ENCODE results near the gene UBE3C. TPM values are rescaled to one million over a fixed set of nuclear protein-coding genes. Genes with fewer than 3 reads are reported as not detected.
A peak's percentile ranks its signal among the peaks of the same experiment; 100 is the strongest.

UBE3C gene
- total RNA-seq, 2 experiments from 2014 or later, result 50.3 to 51.3 TPM

DNA sequence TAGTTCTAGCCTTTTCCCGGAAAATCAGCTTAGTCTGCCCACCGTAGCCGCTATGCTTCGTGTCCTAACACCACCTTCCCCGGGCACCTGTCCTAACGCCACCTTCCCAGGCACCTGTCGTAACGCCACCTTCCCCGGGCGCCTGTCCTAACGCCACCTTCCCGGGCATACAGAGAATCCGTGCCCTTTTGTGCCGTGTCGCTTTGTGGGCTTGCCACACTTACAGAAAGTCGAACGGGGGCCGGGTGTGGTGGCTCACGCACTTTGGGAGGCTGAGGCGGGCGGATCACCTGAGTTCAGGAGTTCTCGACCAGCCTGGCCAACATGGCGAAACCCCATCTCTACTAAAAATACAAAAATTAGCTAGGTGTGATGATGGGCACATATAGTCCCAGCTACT lies 124.4 kb downstream of the UBE3C start:
- no peak overlapping the region for H3K27ac Mint-ChIP-seq
- no peaks in the 10 kb centered on the region for H3K27me3 Mint-ChIP-seq
- POLR2A ChIA-PET, result no interaction called here
- no peak for DNase-seq
- peaks cover 34% of the 10 kb centered on the region for H3K36me3 Mint-ChIP-seq (ENCODE audit: low read depth)
- no peak overlapping the region for H3K4me3 Mint-ChIP-seq
- CTCF ChIA-PET, result no interaction called here
- no peaks in the 10 kb centered on the region for H3K4me1 Mint-ChIP-seq
- no peaks in the 10 kb centered on the region for H3K9me3 Mint-ChIP-seq

DNA sequence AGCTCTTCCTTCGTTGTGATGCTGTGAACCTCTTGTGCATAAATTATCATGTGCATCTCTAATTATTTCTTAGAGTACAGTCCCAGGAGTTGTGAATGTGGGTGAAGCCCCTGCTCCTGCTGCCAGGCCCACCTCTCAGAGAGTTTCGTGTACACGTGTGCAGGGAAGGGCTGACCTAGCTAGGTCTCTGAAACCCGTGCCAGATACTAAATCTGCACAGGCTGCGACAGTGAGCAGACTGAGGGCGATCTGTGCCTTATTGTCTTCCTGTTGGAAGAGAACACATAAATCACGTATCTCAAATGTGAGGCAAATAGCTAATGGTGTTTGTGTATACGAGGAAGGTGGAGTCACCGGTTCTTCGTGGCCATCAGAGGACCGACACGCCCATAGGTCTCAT lies 126.3 kb downstream of the UBE3C start:
- ChIA-PET CTCF (no interaction called here), POLR2A (no interaction called here)
- no peak overlapping the region for H3K4me3 Mint-ChIP-seq
- peak overlapping the region; percentile 78 for H3K27ac Mint-ChIP-seq
- DNase-seq, result no peak
- H3K36me3 Mint-ChIP-seq (ENCODE audit: low read depth), result peaks cover 35% of the 10 kb centered on the region
- H3K27me3 Mint-ChIP-seq, result no peaks in the 10 kb centered on the region
- peaks cover 6% of the 10 kb centered on the region for H3K4me1 Mint-ChIP-seq
- no peaks in the 10 kb centered on the region for H3K9me3 Mint-ChIP-seq

DNA sequence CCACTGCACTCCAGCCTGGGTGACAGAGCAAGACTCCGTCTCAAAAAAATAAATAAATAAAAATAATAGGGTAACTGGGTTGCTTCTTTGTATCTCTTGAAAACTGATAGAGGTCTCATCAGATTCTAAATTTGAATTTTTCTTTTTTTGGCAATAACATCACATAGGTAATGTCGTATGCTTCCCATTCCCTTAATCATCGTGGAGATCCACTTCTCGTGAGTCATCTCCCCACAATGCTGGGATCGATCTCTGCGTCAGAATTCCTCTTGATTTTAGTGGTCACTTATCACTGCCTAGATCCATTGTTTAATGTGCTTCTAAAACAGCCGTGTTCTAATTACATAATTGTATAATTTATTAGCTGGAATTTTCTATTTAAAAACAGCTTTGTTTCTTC lies 127.5 kb downstream of the UBE3C start:
- H3K4me3 Mint-ChIP-seq, result no peak overlapping the region
- ChIA-PET POLR2A (no interaction called here), CTCF (interaction anchor here (1.0 to 1.1 kb wide), 2 partner anchors 14 to 26 kb away, joined by 3 read pairs; no protein-coding TSS in a partner anchor)
- H3K27ac Mint-ChIP-seq, result no peak overlapping the region
- peaks cover 31% of the 10 kb centered on the region for H3K36me3 Mint-ChIP-seq (ENCODE audit: low read depth)
- peaks cover 6% of the 10 kb centered on the region for H3K4me1 Mint-ChIP-seq
- DNase-seq, result no peak
- H3K9me3 Mint-ChIP-seq, result no peaks in the 10 kb centered on the region
- no peaks in the 10 kb centered on the region for H3K27me3 Mint-ChIP-seq

DNA sequence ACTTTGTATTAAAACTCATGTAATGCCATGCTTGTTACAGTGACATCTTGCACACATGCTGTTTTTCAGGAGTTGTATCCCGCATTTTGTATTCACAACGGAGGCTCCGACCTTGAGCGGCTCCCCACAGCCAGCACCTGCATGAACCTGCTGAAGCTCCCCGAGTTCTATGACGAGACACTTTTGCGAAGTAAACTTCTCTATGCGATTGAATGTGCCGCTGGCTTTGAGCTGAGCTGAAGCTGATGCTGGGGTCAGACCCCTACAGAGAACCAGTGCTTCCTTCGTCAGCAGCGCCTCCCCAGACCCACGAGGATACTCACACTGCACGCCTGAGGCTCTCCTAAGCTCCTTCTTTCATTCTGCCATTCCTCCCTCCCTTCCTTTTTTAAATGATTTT lies 128.8 kb downstream of the UBE3C start:
- Mint-ChIP-seq H3K36me3 (ENCODE audit: low read depth) (peaks cover 31% of the 10 kb centered on the region), H3K27me3 (no peaks in the 10 kb centered on the region), H3K4me1 (peaks cover 6% of the 10 kb centered on the region), H3K9me3 (no peaks in the 10 kb centered on the region), H3K4me3 (no peak overlapping the region), H3K27ac (no peak overlapping the region)
- DNase-seq, result no peak
- CTCF ChIA-PET, result interaction anchor here (1.0 to 1.1 kb wide), 2 partner anchors 17 to 25 kb away, joined by 3 read pairs; no protein-coding TSS in a partner anchor
- POLR2A ChIA-PET, result no interaction called here

DNA sequence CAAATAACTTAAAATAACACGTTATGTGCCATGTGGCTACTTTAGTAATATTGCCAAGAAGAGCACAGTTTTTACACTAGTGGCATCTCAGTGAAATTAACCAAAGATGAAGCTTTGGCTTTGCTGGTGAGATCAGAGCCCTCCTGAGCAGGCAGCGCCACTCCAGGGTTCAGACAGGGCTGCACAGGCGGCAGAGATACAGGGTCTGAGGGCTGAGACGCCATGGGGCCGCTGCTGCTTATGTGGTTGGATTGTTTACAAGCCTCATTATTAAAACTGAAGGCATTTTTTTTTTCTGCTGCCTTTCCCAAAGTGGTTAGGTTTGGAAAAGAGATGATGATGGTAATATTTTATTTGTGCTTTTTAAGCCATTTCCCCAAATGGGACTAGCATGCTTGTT lies 129.2 kb downstream of the UBE3C start:
- H3K27me3 Mint-ChIP-seq, result no peaks in the 10 kb centered on the region
- no peak overlapping the region for H3K27ac Mint-ChIP-seq
- no peaks in the 10 kb centered on the region for H3K9me3 Mint-ChIP-seq
- POLR2A ChIA-PET, result no interaction called here
- H3K4me3 Mint-ChIP-seq, result no peak overlapping the region
- CTCF ChIA-PET, result no interaction called here
- peaks cover 30% of the 10 kb centered on the region for H3K36me3 Mint-ChIP-seq (ENCODE audit: low read depth)
- no peak for DNase-seq
- H3K4me1 Mint-ChIP-seq, result peaks cover 7% of the 10 kb centered on the region

DNA sequence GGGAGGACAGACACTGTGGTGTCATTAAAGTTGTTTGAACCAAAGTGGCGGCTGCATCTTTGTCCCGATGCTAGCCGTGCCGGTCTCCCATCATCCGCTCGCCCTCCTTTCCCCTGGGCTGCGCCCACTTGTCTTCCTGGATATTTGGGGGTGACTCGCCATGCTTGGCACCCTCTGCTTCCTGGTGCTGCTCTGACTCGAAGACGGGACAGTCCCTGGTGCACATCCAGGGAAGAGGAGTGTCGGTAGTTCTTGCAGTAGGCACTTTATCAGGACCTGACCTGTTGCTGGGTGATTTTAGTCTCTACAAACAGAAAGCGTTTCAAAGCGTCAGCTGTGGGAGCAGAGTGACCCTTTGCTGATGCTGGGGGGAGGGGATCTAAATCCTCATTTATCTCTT lies 129.8 kb downstream of the UBE3C start:
- ChIA-PET CTCF (no interaction called here), POLR2A (no interaction called here)
- Mint-ChIP-seq H3K36me3 (ENCODE audit: low read depth) (peaks cover 29% of the 10 kb centered on the region), H3K4me1 (peaks cover 9% of the 10 kb centered on the region), H3K9me3 (no peaks in the 10 kb centered on the region), H3K27me3 (no peaks in the 10 kb centered on the region), H3K27ac (no peak overlapping the region), H3K4me3 (no peak overlapping the region)
- no peak for DNase-seq

DNA sequence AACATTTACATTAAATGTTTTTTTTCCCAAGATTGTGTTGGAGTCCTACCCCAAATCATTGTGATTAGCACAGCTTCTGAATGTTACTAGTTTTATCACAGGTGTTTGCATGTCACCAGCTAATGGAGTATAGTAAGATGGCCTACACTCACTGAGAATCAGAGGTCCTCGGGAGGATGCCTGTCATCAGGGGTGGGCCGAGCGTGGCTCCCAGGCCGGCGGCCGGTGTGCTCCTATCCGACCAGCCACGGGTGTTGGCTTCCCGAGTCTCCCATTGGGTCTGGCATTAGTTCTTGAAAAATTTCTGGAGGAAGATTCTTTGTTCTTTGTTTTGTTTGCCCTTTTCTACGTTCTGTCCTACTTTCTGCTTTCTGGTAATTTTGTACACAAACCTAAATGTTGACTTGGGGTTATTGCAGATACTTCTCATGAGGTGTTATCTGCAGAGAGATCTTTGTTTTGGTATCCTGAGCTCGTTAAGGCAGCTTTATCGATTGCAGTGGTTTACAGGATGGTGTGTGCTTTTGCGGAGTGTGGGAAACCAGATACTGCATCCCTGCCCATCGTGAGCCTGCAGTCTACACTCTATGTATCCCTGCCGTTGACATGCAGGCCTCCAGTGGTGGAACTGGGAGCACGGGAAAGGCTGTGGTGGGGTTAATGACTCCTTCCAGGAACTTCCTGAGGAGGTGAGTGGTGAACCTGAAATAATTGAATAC lies 130.8 kb downstream of the UBE3C start:
- H3K36me3 Mint-ChIP-seq (ENCODE audit: low read depth), result peaks cover 27% of the 10 kb centered on the region
- DNase-seq, result no peak
- no peaks in the 10 kb centered on the region for H3K27me3 Mint-ChIP-seq
- POLR2A ChIA-PET, result no interaction called here
- no peak overlapping the region for H3K4me3 Mint-ChIP-seq
- no peak overlapping the region for H3K27ac Mint-ChIP-seq
- CTCF ChIA-PET, result interaction anchor here (0.7 kb wide), 1 partner anchor 298 kb away, joined by 3 read pairs; no protein-coding TSS in a partner anchor
- H3K4me1 Mint-ChIP-seq, result peaks cover 9% of the 10 kb centered on the region
- no peaks in the 10 kb centered on the region for H3K9me3 Mint-ChIP-seq

DNA sequence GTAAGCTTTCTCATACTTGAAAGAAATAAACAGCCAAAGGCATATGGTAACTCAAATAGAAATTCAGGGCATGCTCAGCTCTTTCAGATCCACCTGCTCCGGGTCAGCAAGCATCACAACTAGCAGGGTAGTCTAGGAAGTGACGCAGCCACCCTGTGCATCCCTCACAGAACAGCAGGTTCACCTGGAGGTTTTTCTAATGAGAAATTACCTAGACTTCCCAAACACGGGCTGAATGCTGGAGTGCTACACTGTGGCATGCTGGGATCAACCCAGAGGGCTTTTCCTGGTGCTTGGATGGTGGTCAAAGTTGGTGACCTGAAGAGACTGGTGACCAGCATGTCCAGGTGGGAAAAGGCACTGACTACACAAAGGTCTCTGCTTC lies 131.3 kb downstream of the UBE3C start:
- CTCF ChIA-PET, result no interaction called here
- no peak for DNase-seq
- H3K27me3 Mint-ChIP-seq, result no peaks in the 10 kb centered on the region
- H3K9me3 Mint-ChIP-seq, result no peaks in the 10 kb centered on the region
- no peak overlapping the region for H3K27ac Mint-ChIP-seq
- no peak overlapping the region for H3K4me3 Mint-ChIP-seq
- H3K4me1 Mint-ChIP-seq, result peaks cover 9% of the 10 kb centered on the region
- peaks cover 23% of the 10 kb centered on the region for H3K36me3 Mint-ChIP-seq (ENCODE audit: low read depth)
- POLR2A ChIA-PET, result no interaction called here

DNA sequence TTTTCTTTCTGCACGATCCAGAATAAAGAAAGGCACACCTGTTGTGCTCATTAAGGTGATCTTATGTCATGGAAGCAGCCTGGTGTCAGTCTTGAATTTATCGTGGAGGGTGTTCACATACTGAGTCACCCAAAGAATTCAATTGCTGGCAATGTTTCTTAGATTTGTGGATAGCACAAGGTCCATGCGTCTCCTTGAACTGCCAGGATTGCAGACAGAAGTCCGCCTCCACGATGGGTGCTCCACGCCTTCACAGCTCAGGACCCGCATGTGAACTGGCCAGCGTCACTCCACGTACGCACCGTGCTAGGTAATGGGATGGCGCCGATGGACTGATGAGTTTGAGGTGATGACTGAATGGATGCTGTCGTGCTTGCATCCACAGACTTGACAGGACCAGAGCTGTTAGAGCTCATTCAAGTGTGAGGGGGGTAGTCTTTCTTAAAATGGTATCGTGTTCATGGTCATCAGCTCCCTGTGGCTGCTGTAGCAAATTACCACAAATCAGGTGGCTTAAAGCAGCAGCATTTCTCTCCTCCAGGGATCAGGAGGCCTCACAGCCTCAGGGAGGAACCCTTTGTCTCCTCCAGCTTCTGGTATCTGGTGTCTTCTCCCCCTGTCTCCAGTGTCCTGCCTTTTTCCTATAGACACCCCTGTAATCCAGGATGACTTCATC lies 132.7 kb downstream of the UBE3C start:
- Mint-ChIP-seq H3K4me1 (peaks cover 11% of the 10 kb centered on the region), H3K4me3 (no peak overlapping the region), H3K27me3 (no peaks in the 10 kb centered on the region), H3K9me3 (no peaks in the 10 kb centered on the region), H3K36me3 (ENCODE audit: low read depth) (peaks cover 19% of the 10 kb centered on the region), H3K27ac (no peak overlapping the region)
- ChIA-PET CTCF (interaction anchor here (1.0 to 1.2 kb wide), 2 partner anchors 16 to 111 kb away, joined by 3 to 7 read pairs; no protein-coding TSS in a partner anchor), POLR2A (interaction anchor here (0.7 kb wide), 1 partner anchor 131 kb away, joined by 3 read pairs; no protein-coding TSS in a partner anchor)
- no peak for DNase-seq

DNA sequence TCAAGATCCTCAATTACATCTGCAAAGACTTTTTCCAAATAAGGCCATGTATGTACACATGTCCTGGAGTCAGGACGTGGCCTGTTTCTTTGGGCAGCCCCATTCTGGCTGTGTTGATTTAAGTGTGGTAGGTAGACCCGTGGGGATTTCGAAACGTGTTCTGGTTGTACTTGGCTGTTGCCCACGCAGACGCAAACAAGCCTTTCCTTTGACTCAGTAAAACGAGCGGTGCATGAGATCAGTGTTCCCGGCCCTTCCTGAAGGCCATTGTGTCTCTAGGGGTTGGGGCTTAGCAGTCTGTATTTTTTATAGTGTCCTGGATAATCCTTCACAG lies 133.2 kb downstream of the UBE3C start:
- H3K4me3 Mint-ChIP-seq, result no peak overlapping the region
- H3K4me1 Mint-ChIP-seq, result peaks cover 16% of the 10 kb centered on the region
- no peaks in the 10 kb centered on the region for H3K9me3 Mint-ChIP-seq
- DNase-seq, result no peak
- no peaks in the 10 kb centered on the region for H3K27me3 Mint-ChIP-seq
- no peak overlapping the region for H3K27ac Mint-ChIP-seq
- ChIA-PET POLR2A (no interaction called here), CTCF (interaction anchor here (1.0 kb wide), 1 partner anchor 110 kb away, joined by 3 read pairs; no protein-coding TSS in a partner anchor)
- H3K36me3 Mint-ChIP-seq (ENCODE audit: low read depth), result peaks cover 19% of the 10 kb centered on the region

DNA sequence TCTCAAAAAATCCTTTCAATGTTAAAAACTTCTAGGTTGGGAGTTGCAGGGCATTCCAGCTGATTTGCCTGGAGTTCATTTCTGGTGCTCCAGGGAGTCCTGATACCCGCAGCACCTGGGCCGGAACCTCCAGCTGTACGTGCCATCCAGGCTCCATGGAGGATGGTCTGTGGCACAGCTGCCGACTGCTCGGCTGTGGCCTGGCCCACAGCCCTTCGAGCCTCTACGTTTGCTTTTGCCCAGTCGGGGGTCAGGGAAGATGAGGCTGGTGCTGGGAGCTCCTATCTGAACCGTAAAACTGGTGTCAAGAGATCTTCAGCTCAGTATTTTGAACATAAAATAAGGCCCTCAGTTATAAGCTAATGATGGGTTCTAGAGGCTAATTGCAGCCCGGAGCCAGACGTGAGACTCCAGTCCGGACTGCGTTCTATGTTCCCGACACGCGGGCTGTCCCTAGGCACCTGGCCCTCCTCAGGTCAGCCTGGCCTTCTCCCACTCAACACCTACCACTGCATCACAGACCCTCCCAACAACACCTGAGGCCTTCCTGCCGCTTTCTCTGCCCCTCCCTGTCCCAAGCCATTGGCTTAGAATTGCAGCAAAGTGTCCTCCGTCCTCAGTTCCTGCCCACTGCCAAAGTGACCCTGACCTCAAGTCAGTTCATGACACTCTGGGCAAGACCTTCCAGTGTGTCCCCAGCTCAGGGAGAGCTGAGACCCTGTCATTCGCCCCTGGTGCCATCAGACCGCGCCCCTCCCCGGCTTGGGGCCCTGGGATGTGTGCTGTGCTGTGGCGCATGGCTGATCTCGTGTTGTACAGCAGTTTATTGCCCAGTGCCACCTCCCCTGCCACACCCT lies 133.9 kb downstream of the UBE3C start:
- Mint-ChIP-seq H3K27ac (no peak overlapping the region), H3K4me1 (peaks cover 22% of the 10 kb centered on the region), H3K36me3 (ENCODE audit: low read depth) (peaks cover 17% of the 10 kb centered on the region), H3K27me3 (no peaks in the 10 kb centered on the region), H3K4me3 (no peak overlapping the region), H3K9me3 (no peaks in the 10 kb centered on the region)
- DNase-seq, result no peak
- ChIA-PET CTCF (interaction anchor here (1.0 to 2.4 kb wide), 6 partner anchors 11 to 305 kb away, joined by 3 to 6 read pairs (median 4); no protein-coding TSS in a partner anchor), POLR2A (no interaction called here)

DNA sequence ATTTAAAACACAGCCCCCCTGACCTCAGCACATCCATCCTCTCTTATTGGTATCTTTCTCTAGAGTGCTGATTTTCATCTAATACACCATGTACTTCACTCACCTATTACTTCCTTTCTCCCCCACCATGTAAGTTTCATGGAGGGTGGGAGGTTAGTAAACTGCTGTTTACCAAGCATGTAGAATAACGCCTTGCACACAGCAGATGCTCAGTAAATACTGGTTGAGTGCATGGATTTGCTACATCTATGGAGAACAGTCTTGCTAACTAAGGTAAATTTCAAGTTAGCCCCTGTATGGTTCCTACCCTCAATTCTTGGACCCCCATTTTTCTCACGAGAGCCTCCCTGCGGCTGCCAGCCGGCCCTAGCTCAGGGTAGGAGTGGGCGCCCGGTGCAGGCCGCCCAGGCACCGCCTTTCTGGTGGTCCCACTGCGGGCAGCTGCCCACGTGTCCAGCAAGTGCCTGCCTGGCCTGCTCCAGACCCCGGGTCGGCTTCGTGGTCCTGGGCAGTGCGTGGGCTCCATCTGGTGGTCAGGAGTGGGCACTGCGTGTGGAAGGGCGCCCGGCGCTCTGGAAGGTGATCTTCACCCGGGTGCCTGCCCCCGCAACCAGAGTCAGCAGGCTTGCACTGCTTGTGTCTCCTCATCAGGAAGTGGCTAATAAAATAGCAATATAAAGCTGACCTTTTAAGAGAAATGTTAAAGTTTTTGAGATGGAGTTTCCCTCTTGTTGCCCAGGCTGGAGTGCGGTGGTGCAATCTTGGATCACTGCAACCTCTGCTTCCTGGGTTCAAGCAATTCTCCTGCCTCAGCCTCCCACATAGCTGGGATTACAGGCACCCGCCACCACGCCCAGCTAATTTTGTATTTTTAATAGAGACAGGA lies 134.7 kb downstream of the UBE3C start:
- Mint-ChIP-seq H3K27me3 (peaks cover 2% of the 10 kb centered on the region), H3K9me3 (no peaks in the 10 kb centered on the region), H3K4me3 (no peak overlapping the region), H3K4me1 (peaks cover 26% of the 10 kb centered on the region), H3K36me3 (ENCODE audit: low read depth) (peaks cover 10% of the 10 kb centered on the region), H3K27ac (no peak overlapping the region)
- CTCF ChIA-PET, result interaction anchor here (0.7 to 2.4 kb wide), 18 partner anchors 10 to 306 kb away, joined by 3 to 7 read pairs (median 4); no protein-coding TSS in a partner anchor
- POLR2A ChIA-PET, result no interaction called here
- peak; percentile 52 for DNase-seq
